Neural progenitor cell (in vitro differentiated cells): ENCODE data around the gene GABBR1. TPM values are rescaled to one million over a fixed set of nuclear protein-coding genes. Genes with fewer than 3 reads are reported as not detected.

Experiments
- DNase-seq: peaks from one replicate; pipeline ENCODE4 v3.0.0-alpha.2; 2016; ENCODE audit warnings: low spot score
- H2AFZ ChIP-seq: fragments of 200-600 bp; sonication (generic); replicated peaks from 2 replicates; pipeline ENCODE4 v1.6.1; 2016; ENCODE audit warnings: antibody characterized with exemption
- H3F3A ChIP-seq: fragments of 200-600 bp; sonication (generic); 2 replicates; pipeline ENCODE4 v1.6.1; 2016; ENCODE audit warnings: antibody characterized with exemption, low read depth
- H3K27ac ChIP-seq: fragments of 200-600 bp; sonication (generic); 2 replicates; pipeline ENCODE4 v1.5.1; 2016; ENCODE audit warnings: mild to moderate bottlenecking
- H3K27me3 ChIP-seq: fragments of 200-600 bp; sonication (generic); 2 replicates; pipeline ENCODE4 v1.6.1; 2016; ENCODE audit warnings: mild to moderate bottlenecking, moderate library complexity
- H3K36me3 ChIP-seq: fragments of 200-600 bp; sonication (generic); 2 replicates; pipeline ENCODE4 v1.5.1; 2016
- H3K4me1 ChIP-seq: fragments of 200-600 bp; sonication (generic); 2 replicates; pipeline ENCODE4 v1.6.1; 2016; ENCODE audit warnings: mixed run types
- H3K4me2 ChIP-seq: fragments of 200-600 bp; sonication (generic); 2 replicates; pipeline ENCODE4 v1.6.1; 2016
- H3K4me3 ChIP-seq: fragments of 200-600 bp; sonication (generic); 2 replicates; pipeline ENCODE4 v1.5.1; 2016
- H3K79me2 ChIP-seq: fragments of 200-600 bp; sonication (generic); 2 replicates; pipeline ENCODE4 v1.6.1; 2016; ENCODE audit warnings: low read depth
- H3K9ac ChIP-seq: fragments of 200-600 bp; sonication (generic); 2 replicates; pipeline ENCODE4 v1.6.1; 2016
- H3K9me3 ChIP-seq: fragments of 200-600 bp; sonication (generic); 2 replicates; pipeline ENCODE4 v1.5.1; 2016; ENCODE audit warnings: low read depth
- H4K20me1 ChIP-seq: fragments of 200-600 bp; sonication (generic); 2 replicates; pipeline ENCODE4 v1.6.1; 2016; ENCODE audit warnings: low read depth
- H3K27ac Mint-ChIP-seq: 3 replicates; pipeline ENCODE4 v1.8.0; 2021; ENCODE audit warnings: mixed read lengths
- H3K27me3 Mint-ChIP-seq: 2 replicates; pipeline ENCODE4 v1.8.0; 2022; ENCODE audit warnings: low read depth, mild to moderate bottlenecking, inconsistent platforms, moderate library complexity, mixed read lengths; ENCODE audit not compliant: insufficient read depth
- H3K36me3 Mint-ChIP-seq: 3 replicates; pipeline ENCODE4 v1.8.0; 2021; ENCODE audit warnings: mixed read lengths
- H3K4me1 Mint-ChIP-seq: 3 replicates; pipeline ENCODE4 v1.8.0; 2021; ENCODE audit warnings: mixed read lengths
- H3K4me3 Mint-ChIP-seq: 3 replicates; pipeline ENCODE4 v1.8.0; 2021; ENCODE audit warnings: mild to moderate bottlenecking, moderate library complexity, mixed read lengths
- H3K9me3 Mint-ChIP-seq: 3 replicates; pipeline ENCODE4 v1.8.0; 2020; ENCODE audit warnings: mixed read lengths
- EZH2 ChIP-seq: fragments of 200-600 bp; sonication (generic); IDR thresholded peaks from 2 replicates; pipeline ENCODE4 v1.6.1; 2017; ENCODE audit warnings: antibody characterized with exemption, mild to moderate bottlenecking, moderate library complexity
- EZH2phosphoT487 ChIP-seq: fragments of 200-600 bp; sonication (generic); IDR thresholded peaks from 2 replicates; pipeline ENCODE4 v1.6.1; 2017; ENCODE audit warnings: antibody characterized with exemption
- total RNA-seq: library from RNA; depleted of rRNA; stranded (reverse); fragments of >200 nt; gene quantifications from 2 replicates; pipeline ENCODE4 v1.2.3, GENCODE V29; 2015; ENCODE audit warnings: low replicate concordance
- TF ChIP-seq, protein P1 (sequence below): fragments of 200-600 bp; sonication (generic); IDR thresholded peaks from 2 replicates; pipeline ENCODE4 v1.5.1; 2017; ENCODE audit warnings: antibody characterized with exemption, mild to moderate bottlenecking

GABBR1 gene
- total RNA-seq, 1 donor from 2014 or later = 25.4 TPM

- no peak within 1 kb of the TSS for H3K27ac ChIP-seq
- H3K4me3 ChIP-seq = no peak within 1 kb of the TSS
- no peaks in the 10 kb centered on the region for H3K9me3 Mint-ChIP-seq
- no peak within 1 kb of the TSS for H2AFZ ChIP-seq
- no peaks in the 10 kb centered on the region for H3K4me1 Mint-ChIP-seq
- H3F3A ChIP-seq = no peaks in the 10 kb centered on the region
- DNase-seq = no peak
- no peaks in the 10 kb centered on the region for H3K79me2 ChIP-seq
- peaks cover 2% of the 10 kb centered on the region for H3K36me3 Mint-ChIP-seq
- H3K27me3 ChIP-seq = no peaks in the 10 kb centered on the region
- H3K9ac ChIP-seq = no peak within 1 kb of the TSS
- no peak within 1 kb of the TSS for H3K27ac Mint-ChIP-seq
- no peaks in the 10 kb centered on the region for H4K20me1 ChIP-seq
- no peaks in the 10 kb centered on the region for H3K27me3 Mint-ChIP-seq
- no peaks in the 10 kb centered on the region for H3K9me3 ChIP-seq
- H3K4me3 Mint-ChIP-seq = no peak within 1 kb of the TSS
- no peaks in the 10 kb centered on the region for H3K4me1 ChIP-seq
- no peak within 1 kb of the TSS for H3K4me2 ChIP-seq
- H3K36me3 ChIP-seq = no peaks in the 10 kb centered on the region
- no peak for TF ChIP-seq EZH2phosphoT487
- no peak for TF ChIP-seq EZH2
- TF ChIP-seq, protein P1, sequence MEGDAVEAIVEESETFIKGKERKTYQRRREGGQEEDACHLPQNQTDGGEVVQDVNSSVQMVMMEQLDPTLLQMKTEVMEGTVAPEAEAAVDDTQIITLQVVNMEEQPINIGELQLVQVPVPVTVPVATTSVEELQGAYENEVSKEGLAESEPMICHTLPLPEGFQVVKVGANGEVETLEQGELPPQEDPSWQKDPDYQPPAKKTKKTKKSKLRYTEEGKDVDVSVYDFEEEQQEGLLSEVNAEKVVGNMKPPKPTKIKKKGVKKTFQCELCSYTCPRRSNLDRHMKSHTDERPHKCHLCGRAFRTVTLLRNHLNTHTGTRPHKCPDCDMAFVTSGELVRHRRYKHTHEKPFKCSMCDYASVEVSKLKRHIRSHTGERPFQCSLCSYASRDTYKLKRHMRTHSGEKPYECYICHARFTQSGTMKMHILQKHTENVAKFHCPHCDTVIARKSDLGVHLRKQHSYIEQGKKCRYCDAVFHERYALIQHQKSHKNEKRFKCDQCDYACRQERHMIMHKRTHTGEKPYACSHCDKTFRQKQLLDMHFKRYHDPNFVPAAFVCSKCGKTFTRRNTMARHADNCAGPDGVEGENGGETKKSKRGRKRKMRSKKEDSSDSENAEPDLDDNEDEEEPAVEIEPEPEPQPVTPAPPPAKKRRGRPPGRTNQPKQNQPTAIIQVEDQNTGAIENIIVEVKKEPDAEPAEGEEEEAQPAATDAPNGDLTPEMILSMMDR = no peak
These were observed 48.2 kb downstream of the GABBR1 start, which contains the start of gene OR2H2 for GRCh38 chr6:29584821-29585220. Gene OR2H2, plus strand, starts transcription at chr6:29585121. Its CDS starts 2,824 bp downstream, at chr6:29587945.

DNA sequence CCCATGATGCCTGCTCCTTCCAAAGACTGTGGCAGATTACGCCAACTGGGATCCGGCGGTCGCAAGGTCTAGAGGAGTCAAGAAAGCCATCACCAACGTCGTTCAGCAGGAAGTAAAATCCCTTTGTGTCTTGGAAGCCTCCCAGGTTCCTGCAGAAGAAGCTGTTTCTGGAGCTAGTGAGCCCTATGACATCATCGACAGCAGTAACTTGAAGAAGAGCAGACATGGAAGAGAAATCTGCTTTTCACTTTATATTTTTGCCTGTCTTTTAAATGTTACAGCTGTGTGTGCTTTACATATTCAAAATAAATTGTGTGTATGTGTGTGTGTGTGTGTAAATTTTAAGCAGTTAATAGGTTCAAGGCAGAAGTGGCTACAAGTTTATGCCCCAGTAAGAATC, 55.4 kb downstream of the GABBR1 start:
- no peak overlapping the region for H2AFZ ChIP-seq
- no peak overlapping the region for H3K4me2 ChIP-seq
- no peak overlapping the region for H3K27ac ChIP-seq
- H3K9ac ChIP-seq = no peak overlapping the region
- Mint-ChIP-seq H3K27me3 (no peaks in the 10 kb centered on the region), H3K9me3 (no peaks in the 10 kb centered on the region), H3K36me3 (no peaks in the 10 kb centered on the region), H3K27ac (no peak overlapping the region), H3K4me3 (no peak overlapping the region), H3K4me1 (peaks cover 6% of the 10 kb centered on the region)
- H3F3A ChIP-seq = no peaks in the 10 kb centered on the region
- H3K4me1 ChIP-seq = peaks cover 14% of the 10 kb centered on the region
- TF ChIP-seq EZH2 (no peak), EZH2phosphoT487 (no peak)
- TF ChIP-seq, protein P1 = no peak
- no peaks in the 10 kb centered on the region for H4K20me1 ChIP-seq
- H3K4me3 ChIP-seq = no peak overlapping the region
- H3K79me2 ChIP-seq = no peaks in the 10 kb centered on the region
- no peaks in the 10 kb centered on the region for H3K9me3 ChIP-seq
- DNase-seq = no peak
- no peaks in the 10 kb centered on the region for H3K36me3 ChIP-seq
- no peaks in the 10 kb centered on the region for H3K27me3 ChIP-seq

GRCh38 chr6:29576056-29576455, 56.9 kb downstream of the GABBR1 start:
- Histone ChIP-seq H3K4me1 (peaks cover 14% of the 10 kb centered on the region), H2AFZ (no peak overlapping the region), H4K20me1 (no peaks in the 10 kb centered on the region), H3K27me3 (no peaks in the 10 kb centered on the region), H3F3A (no peaks in the 10 kb centered on the region), H3K4me2 (no peak overlapping the region), H3K4me3 (no peak overlapping the region), H3K9ac (no peak overlapping the region), H3K36me3 (no peaks in the 10 kb centered on the region), H3K27ac (no peak overlapping the region), H3K79me2 (no peaks in the 10 kb centered on the region), H3K9me3 (no peaks in the 10 kb centered on the region)
- Mint-ChIP-seq H3K9me3 (no peaks in the 10 kb centered on the region), H3K4me3 (no peak overlapping the region), H3K4me1 (peaks cover 6% of the 10 kb centered on the region), H3K36me3 (no peaks in the 10 kb centered on the region), H3K27me3 (no peaks in the 10 kb centered on the region), H3K27ac (no peak overlapping the region)
- DNase-seq = no peak
- TF ChIP-seq, protein P1 = no peak
- TF ChIP-seq EZH2phosphoT487 (no peak), EZH2 (no peak)
